Measurements from ENCODE around the gene PDPK1.
"Not testable (repeated sequence)": the region's sequence is repeated elsewhere in the genome, so short reads cannot be mapped to it uniquely, and the experiment has no call there.

Gene PDPK1

GRCh38 chr16:2526135-2526534 lies 11.7 kb upstream of the PDPK1 start:
- no peak for DNase-seq

DNA sequence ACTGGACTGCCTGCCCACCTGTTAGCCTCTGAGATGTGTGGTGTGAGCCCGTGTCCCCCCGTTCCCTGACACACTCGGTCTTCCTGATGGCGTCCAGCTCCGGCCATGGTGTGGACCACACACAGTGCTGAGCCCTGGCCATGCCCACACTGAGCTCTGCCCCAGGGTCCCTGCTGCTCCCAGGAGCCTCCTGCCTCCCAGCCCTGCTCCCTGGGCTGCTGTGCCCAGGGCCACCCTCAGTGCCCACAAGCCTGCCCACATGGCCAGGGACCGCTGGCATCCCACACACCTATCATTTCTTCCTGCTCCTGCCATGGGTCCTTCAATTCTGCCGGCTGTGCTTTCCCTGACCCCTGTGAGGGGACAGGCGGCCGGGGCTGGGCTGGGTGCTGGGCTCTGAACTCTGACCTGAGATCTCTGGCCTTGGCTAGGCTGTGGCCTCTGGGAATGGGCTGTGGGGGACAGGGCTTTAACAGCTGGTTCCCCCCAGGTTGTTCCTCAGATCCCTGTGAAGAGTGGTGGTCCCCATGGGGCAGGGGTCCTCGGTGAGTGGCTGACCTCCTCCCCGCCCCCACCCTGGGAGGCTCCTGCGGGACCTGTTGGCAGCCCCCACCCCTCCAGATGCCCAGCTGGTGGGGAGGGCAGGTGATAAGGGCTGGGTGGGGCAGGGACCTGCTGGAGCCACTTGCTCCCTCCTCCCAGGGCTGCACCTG lies 10.6 kb upstream of the PDPK1 start:
- DNase-seq = no peak

- DNase-seq = no peak
Measured at GRCh38 chr16:2527784-2528100, 10.1 kb upstream of the PDPK1 start.

- DNase-seq = no peak
Measured at GRCh38 chr16:2528161-2529060, 9.4 kb upstream of the PDPK1 start.

GRCh38 chr16:2529061-2529931 lies 8.5 kb upstream of the PDPK1 start:
- DNase-seq = no peak

- no peak for DNase-seq
Measured at GRCh38 chr16:2529961-2530628, 7.7 kb upstream of the PDPK1 start.

DNA sequence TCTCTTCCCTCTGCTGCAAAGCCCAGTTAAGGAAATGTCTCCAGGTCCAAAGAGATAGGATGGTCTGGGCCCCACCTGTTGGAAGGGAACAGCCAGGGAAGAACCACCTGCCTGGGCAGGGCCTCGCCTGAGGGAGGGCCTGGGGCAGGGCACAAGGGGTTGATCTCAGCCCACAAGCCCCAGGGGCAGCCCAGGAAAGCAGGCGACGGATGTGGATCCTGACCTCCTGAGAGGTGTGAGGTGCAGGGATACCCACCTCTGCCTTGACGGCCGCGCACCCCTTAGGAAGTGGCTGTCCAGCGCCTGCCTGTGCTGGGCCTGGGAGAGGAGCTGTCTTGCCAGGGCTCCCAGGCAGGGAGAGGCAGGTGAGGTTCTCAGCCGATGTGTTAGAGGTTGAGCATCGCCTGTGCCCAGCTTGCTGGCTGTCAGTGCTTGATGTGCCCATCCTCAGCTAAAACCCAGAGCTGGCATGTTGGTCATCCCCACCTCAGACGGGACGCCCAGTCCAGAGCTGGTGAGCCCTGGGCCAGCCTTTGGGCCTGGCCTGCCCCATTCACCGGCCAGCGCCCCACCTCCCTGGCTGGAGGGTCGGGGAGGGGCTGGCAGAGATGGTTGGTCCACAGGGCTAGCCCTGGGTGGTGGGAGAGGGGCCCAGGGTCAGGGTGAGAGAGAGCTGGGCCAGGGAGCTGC lies 7.0 kb upstream of the PDPK1 start:
- DNase-seq = no peak

GRCh38 chr16:2531371-2531695 lies 6.5 kb upstream of the PDPK1 start, which contains the start of gene CEMP1:
Gene CEMP1, minus strand, starts transcription at chr16:2531408. Its CDS starts 335 bp downstream, at chr16:2531073.
- no peak for DNase-seq

- peak; percentile 97 for DNase-seq
Measured at GRCh38 chr16:2531696-2532493, 5.9 kb upstream of the PDPK1 start.

GRCh38 chr16:2532494-2533141 lies 5.2 kb upstream of the PDPK1 start:
- peak; percentile 81 for DNase-seq

DNA sequence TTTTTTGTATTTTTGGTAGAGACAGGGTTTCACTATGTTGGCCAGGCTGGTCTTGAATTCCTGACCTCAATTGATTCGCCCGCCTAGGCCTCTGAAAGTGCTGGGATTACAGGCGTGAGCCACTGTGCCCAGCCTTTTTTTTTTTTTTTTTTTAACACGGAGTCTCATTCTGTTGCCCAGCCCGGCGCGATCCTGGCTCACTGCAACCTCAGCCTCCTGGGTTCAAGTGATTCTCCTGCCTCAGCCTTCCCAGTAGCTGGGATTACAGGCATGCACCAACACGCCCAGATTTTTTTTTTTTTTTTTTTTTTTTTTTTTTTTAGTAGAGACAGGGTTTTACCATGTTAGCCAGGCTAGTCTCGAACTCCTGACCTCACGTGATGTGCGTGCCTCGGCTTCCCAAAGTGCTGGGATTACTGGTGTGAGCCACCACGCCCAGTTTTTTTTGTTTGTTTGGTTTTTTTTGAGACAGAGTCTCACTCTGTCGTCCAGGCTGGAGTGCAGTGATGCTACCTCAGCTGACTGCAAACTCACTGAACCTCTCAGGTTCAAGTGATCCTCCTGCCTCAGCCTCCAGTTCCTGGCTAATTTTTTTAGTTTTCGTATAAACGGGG lies 4.6 kb upstream of the PDPK1 start:
- DNase-seq = not testable (repeated sequence)

GRCh38 chr16:2533912-2534311 lies 3.9 kb upstream of the PDPK1 start:
- DNase-seq = no peak

GRCh38 chr16:2534335-2534734 lies 3.5 kb upstream of the PDPK1 start:
- DNase-seq = not testable (repeated sequence)

GRCh38 chr16:2535625-2536013 lies 2.2 kb upstream of the PDPK1 start:
- DNase-seq = no peak

- not testable (repeated sequence) for DNase-seq
Measured at GRCh38 chr16:2539192-2539844, 1.5 kb downstream of the PDPK1 start.

GRCh38 chr16:2539845-2540458 lies 2.1 kb downstream of the PDPK1 start:
- peak; percentile 50 for DNase-seq

DNA sequence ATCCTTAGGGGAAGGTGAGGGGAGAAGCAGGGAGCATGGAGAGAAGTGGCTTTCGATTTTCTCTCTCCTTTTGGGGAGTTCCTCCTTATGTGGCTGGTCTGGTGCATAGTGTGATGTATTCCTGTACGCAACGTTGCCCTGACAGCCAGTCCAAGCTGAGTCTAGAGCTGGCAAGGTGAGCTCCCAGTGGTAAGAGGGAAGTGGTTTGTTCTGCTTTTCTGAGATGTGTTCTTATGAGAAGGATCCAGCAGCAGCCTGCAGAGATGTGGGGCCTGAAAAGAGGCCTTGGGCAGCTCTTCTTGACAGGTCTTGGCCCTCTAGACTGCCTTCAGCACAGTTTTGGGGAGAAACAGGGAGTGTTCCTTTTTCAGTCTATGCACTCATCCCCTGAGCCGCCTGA lies 3.1 kb downstream of the PDPK1 start:
- not testable (repeated sequence) for DNase-seq

DNA sequence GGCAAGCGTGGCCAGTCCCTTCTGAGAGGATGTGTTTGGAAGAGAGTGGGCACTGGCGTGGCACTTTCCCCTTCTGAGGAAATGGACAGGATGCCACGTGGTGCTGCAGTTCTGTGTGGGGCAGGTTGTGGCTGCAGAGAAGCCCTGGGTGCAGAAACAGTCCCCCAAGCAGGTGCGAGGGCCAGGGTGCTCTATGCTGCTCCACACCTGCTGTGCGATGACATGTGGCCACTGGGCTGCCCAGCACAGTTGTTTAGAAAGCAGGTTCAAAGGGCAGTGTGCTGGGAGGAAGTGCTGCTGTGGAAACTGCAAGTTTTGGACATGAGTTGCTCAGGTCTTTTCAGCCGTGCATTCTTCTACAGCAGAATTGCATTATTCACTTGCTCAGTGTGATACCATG lies 3.6 kb downstream of the PDPK1 start:
- DNase-seq = not testable (repeated sequence)

DNA sequence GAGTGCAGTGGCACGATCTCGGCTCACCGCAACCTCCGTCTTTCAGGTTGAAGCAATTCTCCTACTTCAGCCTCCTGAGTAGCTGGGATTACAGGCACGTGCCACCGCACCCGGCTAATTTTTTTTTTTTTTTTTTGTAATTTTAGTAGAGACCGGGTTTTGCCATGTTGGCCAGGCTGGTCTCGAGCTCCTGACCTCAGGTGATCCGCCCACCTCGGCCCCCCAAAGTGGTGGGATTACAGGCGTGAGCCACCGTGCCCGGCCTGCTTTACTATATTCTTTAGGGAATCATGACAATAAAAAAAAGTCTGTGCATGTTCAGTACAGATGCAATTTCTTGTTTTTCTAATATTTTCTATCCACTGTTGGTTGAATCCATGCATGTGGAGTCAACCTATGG lies 6.0 kb downstream of the PDPK1 start:
- DNase-seq = not testable (repeated sequence)
